Psoas muscle (tissue), 8 donors: ENCODE data around the gene CCDC27. TPM values are rescaled to one million over a fixed set of nuclear protein-coding genes. Genes with fewer than 3 reads are reported as not detected.

Experiments
- ATAC-seq, 4 donors: fragments of 200-7000 bp; cut with Tn5 transposase; one replicate each; pipeline ENCODE4 v1.9.1; 2020; ENCODE audit warnings: moderate library complexity in 3 of 4, mild to moderate bottlenecking in 2 of 4
- DNase-seq, 2 donors: peaks; one replicate each; pipeline ENCODE4 v3.0.0-alpha.2; 2020
- H3K27ac ChIP-seq: fragments of 200-600 bp; one replicate; pipeline ENCODE4 v1.8.0; 2022
- H3K27me3 ChIP-seq, 3 donors: fragments of 200-600 bp in 1 of 3; one replicate each; pipeline versions ENCODE4 v1.6.1 to v1.8.0; 2013 to 2022; ENCODE audit warnings: low read length in 2 of 3, mild to moderate bottlenecking in 2 of 3, moderate library complexity in 1 of 3; ENCODE audit not compliant: insufficient read depth in 3 of 3
- H3K36me3 ChIP-seq, 2 donors: fragments of 200-600 bp in 1 of 2; one replicate each; pipeline versions ENCODE4 v1.6.1 to v1.8.0; 2013 to 2022; ENCODE audit warnings: low read depth in 1 of 2, mild to moderate bottlenecking in 1 of 2, moderate library complexity in 1 of 2; ENCODE audit not compliant: insufficient read depth in 1 of 2
- H3K4me1 ChIP-seq: fragments of 200-600 bp; one replicate; pipeline ENCODE4 v1.8.0; 2022
- H3K4me3 ChIP-seq: fragments of 200-600 bp; one replicate; pipeline ENCODE4 v1.8.0; 2022; ENCODE audit warnings: mild to moderate bottlenecking
- H3K9me3 ChIP-seq: fragments of 200-600 bp; one replicate; pipeline ENCODE4 v1.8.0; 2022
- WGBS, 3 donors: extraction: QIAGEN DNeasy Blood & Tissue Kit; methylation state at CpG; one replicate each; pipeline versions ENCODE4 v1.1.6 to v1.1.7; 2013; 5-methylcytosine and 5-hydroxymethylcytosine counted together
- intact Hi-C, 2 donors: fragments of 100-400 bp; cut with DNase I; formaldehyde crosslinking; loops; one replicate each; pipeline versions ENCODE4 v1.11.0 to v1.14.2; 2022
- polyA plus RNA-seq, 3 donors: library from polyadenylated mRNA; stranded (reverse); fragments of 200-250 nt; gene quantifications; one replicate each; pipeline ENCODE4 v1.2.3, GENCODE V29; 2013
- total RNA-seq, 4 donors: library from RNA; stranded (reverse); fragmentation: NEBNext Ultra II Directional in 2 of 4; extraction: Animal tissue kit (Norgen Biotek cat#: 25700) in 2 of 4; gene quantifications; one replicate each; pipeline versions ENCODE4 v1.2.1 to v1.2.4, GENCODE V29; 2021 to 2023
- TF ChIP-seq, protein P1 (sequence below): fragments of 200-600 bp; IDR thresholded peaks from one replicate; pipeline ENCODE4 v1.8.0; 2022; ENCODE audit warnings: antibody characterized with exemption
- donor health status: healthy with polysubstance abuse.
- donor health status: DM: no; HTN: no; CAD: no; lungs with moderate emphysema.
- donor health status: Bipolar disorder and iron deficiency.
- donor health status: healthy.
- donor health status: DM: yes; HTN: yes; CAD: no.
- donor health status: DM: no; HTN: no; CAD: no.
- donor health status: DM: no; HTN: no; CAD: no.
- donor health status: DM: yes; HTN: yes; CAD: no.

CCDC27 gene
- total and polyA plus RNA-seq, 7 donors = 0.03 to 0.17 (median 0.10) TPM; not detected in 3

DNA sequence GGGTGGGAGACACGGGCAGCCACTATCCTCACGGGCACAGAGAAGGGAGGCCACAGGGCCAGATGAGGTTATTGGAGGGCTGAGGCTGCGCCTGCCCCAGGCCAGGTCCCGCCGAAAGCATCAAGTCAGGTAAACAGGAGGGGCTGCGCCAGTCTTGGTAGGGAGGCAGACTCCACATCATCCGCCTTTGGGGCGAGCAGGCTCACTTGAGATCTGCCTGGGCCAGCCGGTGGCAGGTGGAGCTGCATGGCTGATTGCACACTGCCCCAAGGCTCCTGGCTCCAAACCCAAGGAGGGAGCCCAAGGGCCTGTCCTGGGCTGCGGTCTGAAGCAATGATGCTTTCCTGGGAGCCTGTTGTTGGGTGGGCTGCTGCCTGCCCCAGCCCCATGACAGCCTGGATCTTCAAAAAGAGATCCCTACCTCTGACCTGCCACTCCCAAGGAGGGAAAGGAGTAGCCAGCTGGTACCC is 24.9 kb downstream of the CCDC27 start:
- TF ChIP-seq, protein P1, sequence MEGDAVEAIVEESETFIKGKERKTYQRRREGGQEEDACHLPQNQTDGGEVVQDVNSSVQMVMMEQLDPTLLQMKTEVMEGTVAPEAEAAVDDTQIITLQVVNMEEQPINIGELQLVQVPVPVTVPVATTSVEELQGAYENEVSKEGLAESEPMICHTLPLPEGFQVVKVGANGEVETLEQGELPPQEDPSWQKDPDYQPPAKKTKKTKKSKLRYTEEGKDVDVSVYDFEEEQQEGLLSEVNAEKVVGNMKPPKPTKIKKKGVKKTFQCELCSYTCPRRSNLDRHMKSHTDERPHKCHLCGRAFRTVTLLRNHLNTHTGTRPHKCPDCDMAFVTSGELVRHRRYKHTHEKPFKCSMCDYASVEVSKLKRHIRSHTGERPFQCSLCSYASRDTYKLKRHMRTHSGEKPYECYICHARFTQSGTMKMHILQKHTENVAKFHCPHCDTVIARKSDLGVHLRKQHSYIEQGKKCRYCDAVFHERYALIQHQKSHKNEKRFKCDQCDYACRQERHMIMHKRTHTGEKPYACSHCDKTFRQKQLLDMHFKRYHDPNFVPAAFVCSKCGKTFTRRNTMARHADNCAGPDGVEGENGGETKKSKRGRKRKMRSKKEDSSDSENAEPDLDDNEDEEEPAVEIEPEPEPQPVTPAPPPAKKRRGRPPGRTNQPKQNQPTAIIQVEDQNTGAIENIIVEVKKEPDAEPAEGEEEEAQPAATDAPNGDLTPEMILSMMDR = no peak
- H3K27ac ChIP-seq = no peak overlapping the region
- peaks cover 0 to 36% of the 10 kb centered on the region in 2 donors for H3K36me3 ChIP-seq
- H3K9me3 ChIP-seq = no peaks in the 10 kb centered on the region
- WGBS, 3 donors = 80 to 87% (median 85%) methylated on average over 10 of the region's 10 CpGs
- H3K4me1 ChIP-seq = peaks cover 18% of the 10 kb centered on the region
- ATAC-seq = no peak
- DNase-seq = no peak
- intact Hi-C loops = no loop called here
- no peak overlapping the region for H3K4me3 ChIP-seq
- no peaks in the 10 kb centered on the region for H3K27me3 ChIP-seq

DNA sequence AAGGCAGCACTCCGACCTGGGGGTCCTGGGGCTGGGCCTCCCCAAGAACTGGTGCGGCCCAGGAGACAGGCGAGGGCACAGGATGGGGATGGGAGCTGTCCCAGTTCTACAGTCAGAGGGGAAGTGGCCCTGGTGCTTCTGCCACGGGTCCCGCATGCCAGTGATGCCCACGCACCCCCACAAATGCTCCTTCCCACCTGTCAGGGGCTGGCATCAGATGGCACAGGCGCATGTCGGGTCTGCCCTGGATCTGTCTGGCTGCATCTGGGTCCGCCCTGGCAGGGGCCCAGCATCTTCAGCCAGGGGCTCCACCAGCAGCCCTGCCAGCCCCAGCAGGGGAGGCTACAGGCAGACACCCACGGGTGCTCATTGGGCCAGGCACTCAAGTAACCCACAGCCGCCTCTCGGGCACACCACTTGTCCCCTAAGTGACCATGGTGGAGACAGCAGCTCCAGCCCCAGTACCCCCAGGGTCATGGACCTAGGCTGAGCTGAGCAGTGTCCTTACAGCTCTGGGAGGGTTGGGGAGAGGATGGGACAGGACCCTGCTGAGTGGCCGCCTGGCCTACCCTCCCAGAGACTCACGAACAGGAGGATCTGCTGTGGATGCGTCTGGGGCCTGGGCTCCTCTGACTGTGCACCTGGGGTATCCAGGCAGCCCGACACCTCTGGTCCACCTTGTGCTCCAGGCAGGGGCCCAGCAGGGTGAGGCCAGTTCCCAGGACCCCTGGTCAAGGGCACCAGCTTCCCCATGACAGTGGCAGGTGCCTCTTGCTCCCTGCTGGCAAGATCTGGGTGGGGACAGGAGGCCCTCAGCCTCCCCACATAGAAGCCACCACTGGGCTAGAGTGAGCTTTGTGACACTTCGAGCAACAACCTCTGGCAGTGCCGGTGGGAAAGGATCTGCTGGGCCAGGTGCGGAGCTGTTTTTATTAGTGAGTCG is 25.7 kb downstream of the CCDC27 start:
- Histone ChIP-seq H3K4me3 (no peak overlapping the region), H3K4me1 (peaks cover 17% of the 10 kb centered on the region), H3K27me3 (no peaks in the 10 kb centered on the region), H3K9me3 (no peaks in the 10 kb centered on the region), H3K27ac (no peak overlapping the region), H3K36me3 (peaks cover 0 to 44% of the 10 kb centered on the region in 2 donors)
- peak in 1 of 2 donors; percentile 50 for DNase-seq
- intact Hi-C loops = no loop called here
- no peak for ATAC-seq
- TF ChIP-seq, protein P1 = no peak
- WGBS, 3 donors = 55 to 80% (median 66%) methylated on average over 17 to 20 of the region's 20 CpGs

DNA sequence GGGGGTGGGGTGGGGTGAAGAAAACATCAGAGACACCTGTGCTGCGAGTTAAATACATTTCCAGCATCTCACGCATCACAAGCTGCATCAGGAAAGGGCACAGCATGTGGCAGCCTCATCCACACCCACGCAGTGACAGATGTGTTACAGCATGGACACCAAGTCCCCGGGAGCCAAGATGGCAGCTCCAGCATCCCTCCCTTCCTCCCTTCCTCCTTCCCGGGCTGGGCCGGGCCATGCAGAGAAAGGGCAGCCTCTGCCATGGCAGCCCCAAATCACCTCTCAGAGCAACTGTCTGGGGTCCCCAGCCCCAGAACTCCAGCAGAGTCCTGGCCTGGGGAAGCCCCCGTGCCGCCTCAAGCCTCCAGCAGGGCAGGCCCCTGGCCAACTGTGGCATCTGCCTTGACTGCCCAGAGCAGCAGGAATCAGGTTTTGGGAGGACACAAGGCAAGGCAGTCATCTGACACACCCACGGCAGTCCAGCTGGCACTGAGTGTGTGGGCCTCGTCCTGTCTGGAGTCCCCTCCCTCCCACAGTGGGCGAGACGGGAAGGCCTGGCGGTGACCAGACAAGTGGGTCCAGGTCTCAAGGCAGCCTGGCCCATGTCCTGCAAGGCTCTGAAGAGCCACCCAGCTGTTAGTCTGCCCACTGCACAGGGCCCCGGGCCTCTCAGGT is 26.5 kb downstream of the CCDC27 start:
- DNase-seq (peak in 1 of 2 donors; percentile 59), ATAC-seq (peak in 3 of 4 donors; percentile 8 to 33 (median 21))
- Histone ChIP-seq H3K27me3 (no peaks in the 10 kb centered on the region), H3K4me3 (no peak overlapping the region), H3K36me3 (peaks cover 0 to 52% of the 10 kb centered on the region in 2 donors), H3K9me3 (no peaks in the 10 kb centered on the region), H3K4me1 (peaks cover 12% of the 10 kb centered on the region), H3K27ac (no peak overlapping the region)
- WGBS, 3 donors = 28 to 50% (median 31%) methylated on average over 12 to 14 of the region's 14 CpGs
- TF ChIP-seq, protein P1 = no peak
- intact Hi-C loops = no loop called here

DNA sequence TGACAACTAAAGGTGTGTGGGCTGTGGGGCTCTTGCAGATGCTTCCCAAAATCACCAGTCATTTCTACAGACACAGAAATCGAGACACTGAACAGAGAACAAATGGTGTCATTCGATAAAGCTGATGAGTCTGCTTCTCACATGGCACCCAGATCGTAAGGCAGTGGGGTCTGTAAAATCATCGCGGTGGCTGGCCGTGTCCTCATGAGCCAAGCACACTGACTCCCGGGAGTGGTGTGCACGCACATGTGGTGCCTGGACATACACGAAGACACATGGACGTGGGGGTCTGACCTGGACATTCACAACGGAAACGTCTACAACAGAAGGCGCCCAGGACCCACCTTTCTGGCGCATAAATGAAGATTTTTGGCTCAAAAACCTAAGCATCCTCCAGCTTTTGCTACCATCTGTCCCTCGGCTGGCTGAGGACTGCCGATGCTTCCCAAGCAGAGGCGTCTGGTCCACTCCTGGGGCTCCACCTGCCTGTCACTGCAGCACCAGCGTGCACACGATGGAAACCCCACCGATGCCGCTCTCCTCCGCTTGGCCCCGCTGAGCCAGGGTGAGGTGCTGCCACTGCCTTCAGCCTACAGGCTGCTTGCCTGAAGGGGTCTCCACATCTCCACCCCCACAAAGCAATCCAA is 27.1 kb downstream of the CCDC27 start:
- WGBS, 3 donors = 73 to 82% (median 75%) methylated on average over 23 of the region's 23 CpGs
- Histone ChIP-seq H3K4me1 (peaks cover 12% of the 10 kb centered on the region), H3K27ac (no peak overlapping the region), H3K36me3 (peaks cover 0 to 58% of the 10 kb centered on the region in 2 donors), H3K4me3 (no peak overlapping the region), H3K27me3 (no peaks in the 10 kb centered on the region), H3K9me3 (no peaks in the 10 kb centered on the region)
- ATAC-seq (no peak), DNase-seq (peak in 1 of 2 donors; percentile 38)
- TF ChIP-seq, protein P1 = no peak
- intact Hi-C loops = no loop called here
